Activated T-cell treated with anti-CD3 and anti-CD28 coated beads for 24 hours (primary cell): Measurements from ENCODE around the gene HYCC1.
"Not testable (repeated sequence)": the region's sequence is repeated elsewhere in the genome, so short reads cannot be mapped to it uniquely, and the experiment has no call there.

Experiments used
- DNase-seq: peaks from one replicate; pipeline ENCODE4 v3.0.0-alpha.2; 2020; ENCODE audit warnings: low read depth

Gene HYCC1

DNA sequence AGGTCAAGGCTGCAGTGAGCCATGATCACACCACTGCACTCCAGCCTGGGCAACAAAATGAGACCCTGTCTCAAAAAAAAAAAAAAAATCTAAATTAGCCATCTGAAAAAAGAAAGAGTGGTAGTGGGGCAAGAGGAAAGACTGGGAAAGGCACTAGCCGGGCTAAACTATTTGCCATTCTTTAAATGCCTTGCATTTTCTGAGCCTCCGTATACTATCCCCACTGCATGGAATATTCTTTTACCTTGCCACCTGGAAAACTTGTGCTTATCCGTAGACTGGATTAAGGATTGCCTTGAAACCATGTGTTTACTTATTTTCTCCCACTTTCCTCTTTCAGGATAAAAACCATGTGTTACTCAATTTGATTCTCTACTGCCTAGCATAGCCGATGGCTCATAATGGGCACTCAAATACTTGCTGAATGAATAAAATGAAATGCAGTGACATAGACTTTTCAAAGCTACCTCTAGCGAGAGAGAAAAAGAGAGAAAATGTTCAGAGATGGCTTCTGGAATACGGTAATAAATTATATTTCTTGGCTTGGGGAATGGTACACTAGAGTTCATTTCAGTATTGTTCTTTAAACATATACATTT, 30.6 kb downstream of the HYCC1 start:
- no peak for DNase-seq

DNA sequence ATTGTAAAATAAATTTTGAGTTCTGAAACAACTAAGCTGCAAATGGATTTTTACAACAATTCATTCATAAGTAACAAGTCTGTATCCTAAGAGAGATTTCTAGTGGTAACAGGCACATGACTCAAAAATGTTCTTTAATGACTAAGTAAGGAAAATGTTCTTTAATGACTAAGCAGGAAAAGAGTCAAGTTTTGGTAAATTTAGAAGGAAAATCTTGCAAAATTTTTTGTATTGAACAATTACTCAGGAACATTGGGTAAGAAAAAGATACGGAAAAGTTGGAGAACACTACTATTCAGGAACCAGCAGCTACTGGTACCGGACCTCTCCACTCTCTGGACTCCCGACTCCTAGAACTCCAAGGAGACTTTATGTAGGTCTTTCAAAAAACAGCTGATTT, 33.5 kb downstream of the HYCC1 start:
- no peak for DNase-seq

DNA sequence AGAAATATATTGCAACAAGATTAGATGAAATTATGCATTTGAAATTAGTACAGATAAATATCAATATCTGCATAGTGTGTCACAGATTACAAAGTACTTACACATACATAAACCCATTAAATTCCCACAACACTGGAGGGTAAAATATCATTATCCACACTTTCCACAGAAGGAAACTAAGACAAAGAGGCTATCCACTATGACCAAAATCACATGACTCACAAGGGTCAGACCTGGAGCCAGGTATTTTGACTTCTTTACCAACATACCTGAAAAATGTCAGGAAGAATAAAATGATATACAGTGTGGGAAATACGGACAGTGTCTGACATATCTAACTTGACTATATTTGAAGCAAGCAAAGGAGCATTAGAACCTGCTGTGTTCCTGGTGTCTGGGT, 34.1 kb downstream of the HYCC1 start:
- DNase-seq: no peak

DNA sequence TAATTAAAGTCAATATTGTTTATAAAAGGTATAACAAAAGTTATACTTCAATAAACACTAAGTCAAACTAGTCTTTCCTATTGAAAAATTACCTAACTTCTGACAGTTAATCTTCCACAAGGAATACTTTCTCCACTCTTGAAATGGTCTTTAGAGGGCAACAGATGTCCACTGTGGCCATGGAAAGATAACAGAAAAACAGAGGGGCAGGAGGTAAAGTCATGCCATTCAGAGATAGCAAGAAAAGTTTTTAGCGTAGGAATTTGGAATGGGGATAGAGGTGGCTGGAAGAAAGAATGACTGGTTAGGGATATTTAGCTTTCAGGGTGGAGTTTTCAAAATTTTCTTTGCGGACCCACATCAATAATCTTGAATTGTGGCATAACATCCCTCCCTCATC, 34.7 kb downstream of the HYCC1 start:
- no peak for DNase-seq

DNA sequence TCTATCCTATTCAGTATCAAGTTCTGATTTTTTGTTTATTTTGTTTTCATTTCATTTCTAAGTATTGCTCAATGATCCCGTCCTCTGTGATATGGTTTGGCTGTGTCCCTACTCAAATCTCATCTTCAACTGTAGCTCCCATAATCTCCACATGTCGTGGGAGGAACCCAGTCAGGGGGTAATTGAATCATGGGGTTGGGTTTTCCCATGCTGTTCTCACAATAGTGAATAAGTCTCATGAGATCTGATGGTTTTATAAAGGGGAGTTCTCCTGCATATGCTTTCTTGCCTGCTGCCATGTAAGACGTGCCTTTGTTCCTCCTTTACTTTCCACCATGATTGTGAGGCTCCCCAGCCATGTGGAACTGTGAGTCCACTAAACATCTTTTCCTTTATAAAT, 39.3 kb downstream of the HYCC1 start:
- DNase-seq: not testable (repeated sequence)

DNA sequence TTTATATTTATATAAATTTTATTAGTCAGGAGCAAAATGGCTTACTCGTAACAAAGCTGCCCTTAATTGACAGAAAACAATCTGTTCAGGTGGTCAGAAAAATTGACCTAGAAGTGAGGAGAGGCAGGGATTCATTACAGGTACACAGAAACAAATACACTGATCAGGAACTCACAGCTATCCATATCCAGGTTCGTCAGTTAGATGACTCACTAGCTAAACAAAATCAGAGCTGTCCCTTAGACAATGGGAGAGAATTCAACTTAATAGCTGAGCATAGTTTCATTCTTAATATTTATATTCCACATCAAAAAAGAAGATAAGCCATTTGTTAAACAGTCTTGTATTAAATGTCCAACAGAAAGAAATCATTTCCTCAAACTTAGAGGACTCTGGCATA, 41.7 kb downstream of the HYCC1 start:
- no peak for DNase-seq

DNA sequence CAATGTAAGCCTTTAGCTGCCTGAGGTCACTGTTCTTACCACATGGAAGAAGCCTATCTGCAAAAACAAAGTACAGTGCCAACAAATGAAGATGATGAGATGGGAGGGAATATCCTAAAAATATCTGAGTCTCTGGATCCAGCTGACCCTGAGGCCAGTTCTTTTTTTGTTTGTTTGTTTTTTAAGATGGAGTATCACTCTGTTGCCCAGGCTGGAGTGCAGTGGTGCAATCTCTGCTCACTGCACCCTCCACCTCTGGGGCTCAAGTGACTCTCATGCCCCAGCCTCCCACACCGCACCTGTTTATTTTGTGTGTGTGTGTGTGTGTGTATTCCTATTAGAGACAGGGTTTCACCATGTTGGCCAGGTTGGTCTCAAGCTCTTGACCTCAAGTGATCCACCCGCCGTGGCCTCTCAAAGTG, 44.9 kb downstream of the HYCC1 start:
- DNase-seq: no peak
